A549 (cell line): Measurements from ENCODE around the gene WDR70.

Source experiments
- MAFK ChIP-seq: fragments of 450-650 bp; IDR thresholded peaks from 2 replicates; pipeline ENCODE4 v1.6.1; 2014; ENCODE audit not compliant: partially characterized antibody
- MAX ChIP-seq: IDR thresholded peaks from 2 replicates; pipeline ENCODE4 v1.6.1; 2012
- NFE2L2 ChIP-seq: fragments of 150-350 bp; conservative IDR thresholded peaks from 2 replicates; pipeline ENCODE4 v1.6.1; 2014; ENCODE audit warnings: low read length
- PHF8 ChIP-seq: fragments of 200-600 bp; sonication (generic); IDR thresholded peaks from 2 replicates; pipeline ENCODE4 v1.6.1; 2016; ENCODE audit warnings: low read depth, mild to moderate bottlenecking, antibody characterized with exemption, moderate library complexity, borderline replicate concordance
- POLR2A ChIP-seq: IDR thresholded peaks from 2 replicates; pipeline ENCODE4 v1.6.1; 2012; ENCODE audit warnings: mild to moderate bottlenecking, low read length
- RAD21 ChIP-seq, 2 experiments: fragments of >200 bp in 1 of 2; sonication (Bioruptor Twin) in 1 of 2; formaldehyde crosslinking in 1 of 2; IDR thresholded peaks in 1 of 2; conservative IDR thresholded peaks in 1 of 2; 2 replicates in 1 of 2; 3 replicates in 1 of 2; pipeline ENCODE4 v1.6.1; 2012 to 2018; ENCODE audit warnings: inconsistent platforms in 1 of 2
- RCOR1 ChIP-seq: fragments of 150-350 bp; IDR thresholded peaks from 2 replicates; pipeline ENCODE4 v1.6.1; 2014; ENCODE audit warnings: antibody characterized with exemption, low read length, low read depth
- RFX5 ChIP-seq: fragments of 450-650 bp; IDR thresholded peaks from 2 replicates; pipeline ENCODE4 v1.7.1; 2014; ENCODE audit warnings: antibody characterized with exemption, mild to moderate bottlenecking, moderate library complexity
- TF ChIP-seq, protein P1 (sequence below): fragments of >200 bp; sonication (Bioruptor Twin); formaldehyde crosslinking; IDR thresholded peaks from 3 replicates; pipeline ENCODE4 v1.5.1; 2016

- TF ChIP-seq RFX5, result no peak
- no peak for TF ChIP-seq MAX
- TF ChIP-seq RAD21 (conservative IDR thresholded peaks at IDR 0.05 in 1 of 2, IDR thresholded peaks at IDR 0.05 in 1 of 2), result no peak
- no peak for TF ChIP-seq PHF8
- TF ChIP-seq POLR2A, result no peak
- no peak for TF ChIP-seq MAFK
- TF ChIP-seq, protein P1, sequence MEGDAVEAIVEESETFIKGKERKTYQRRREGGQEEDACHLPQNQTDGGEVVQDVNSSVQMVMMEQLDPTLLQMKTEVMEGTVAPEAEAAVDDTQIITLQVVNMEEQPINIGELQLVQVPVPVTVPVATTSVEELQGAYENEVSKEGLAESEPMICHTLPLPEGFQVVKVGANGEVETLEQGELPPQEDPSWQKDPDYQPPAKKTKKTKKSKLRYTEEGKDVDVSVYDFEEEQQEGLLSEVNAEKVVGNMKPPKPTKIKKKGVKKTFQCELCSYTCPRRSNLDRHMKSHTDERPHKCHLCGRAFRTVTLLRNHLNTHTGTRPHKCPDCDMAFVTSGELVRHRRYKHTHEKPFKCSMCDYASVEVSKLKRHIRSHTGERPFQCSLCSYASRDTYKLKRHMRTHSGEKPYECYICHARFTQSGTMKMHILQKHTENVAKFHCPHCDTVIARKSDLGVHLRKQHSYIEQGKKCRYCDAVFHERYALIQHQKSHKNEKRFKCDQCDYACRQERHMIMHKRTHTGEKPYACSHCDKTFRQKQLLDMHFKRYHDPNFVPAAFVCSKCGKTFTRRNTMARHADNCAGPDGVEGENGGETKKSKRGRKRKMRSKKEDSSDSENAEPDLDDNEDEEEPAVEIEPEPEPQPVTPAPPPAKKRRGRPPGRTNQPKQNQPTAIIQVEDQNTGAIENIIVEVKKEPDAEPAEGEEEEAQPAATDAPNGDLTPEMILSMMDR, result no peak
- TF ChIP-seq RCOR1, result no peak
- no peak for TF ChIP-seq NFE2L2
These were observed 175.3 kb downstream of the WDR70 start for GRCh38 chr5:37554405-37554739.
